HepG2 (cell line): ENCODE measurements around the gene ZNF79. TPM values are rescaled to one million over a fixed set of nuclear protein-coding genes. Genes with fewer than 3 reads are reported as not detected.
A peak's percentile ranks its signal among the peaks of the same experiment; 100 is the strongest.

Experiments
- AGO2 ChIP-seq: fragments of 200-400 bp; formaldehyde crosslinking; optimal IDR thresholded peaks from 2 replicates; pipeline ENCODE3; 2017; ENCODE audit warnings: mild to moderate bottlenecking, low read depth, low read length, moderate library complexity
- ARNT2 ChIP-seq: sonication (generic); formaldehyde crosslinking; IDR thresholded peaks from 2 replicates; pipeline ENCODE4 v1.8.0; 2022; ENCODE audit warnings: mild to moderate bottlenecking, low read depth, missing genetic modification reagents, moderate library complexity
- EP300 ChIP-seq, 3 experiments: sonication (generic) in 1 of 3; formaldehyde crosslinking in 1 of 3; IDR thresholded peaks; 2 replicates each; pipeline versions ENCODE4 v1.5.1 to v1.6.1; 2011 to 2020; ENCODE audit warnings: low read depth in 2 of 3, low read length in 2 of 3, borderline replicate concordance in 1 of 3, improper control_type of control experiment in 1 of 3, mild to moderate bottlenecking in 1 of 3, missing genetic modification reagents in 1 of 3, moderate library complexity in 1 of 3
- FOXK1 ChIP-seq: sonication (generic); formaldehyde crosslinking; IDR thresholded peaks from 2 replicates; pipeline ENCODE4 v1.4.0; 2020; ENCODE audit warnings: low read depth, missing genetic modification reagents, borderline replicate concordance
- GATA4 ChIP-seq: sonication (generic); IDR thresholded peaks from 2 replicates; pipeline ENCODE4 v1.6.1; 2016; ENCODE audit warnings: antibody characterized with exemption, low read depth, borderline replicate concordance
- ISL2 ChIP-seq: sonication (generic); formaldehyde crosslinking; IDR thresholded peaks from 2 replicates; pipeline ENCODE4 v1.5.0; 2020; ENCODE audit warnings: missing genetic modification reagents
- JDP2 ChIP-seq: sonication (generic); formaldehyde crosslinking; IDR thresholded peaks from 2 replicates; pipeline ENCODE4 v1.8.1; 2022; ENCODE audit warnings: missing genetic modification reagents, borderline replicate concordance
- NFYB ChIP-seq: sonication (generic); formaldehyde crosslinking; IDR thresholded peaks from 2 replicates; pipeline ENCODE4 v1.4.0; 2020; ENCODE audit warnings: missing genetic modification reagents
- ZNF20 ChIP-seq: sonication (generic); formaldehyde crosslinking; IDR thresholded peaks from 2 replicates; pipeline ENCODE4 v1.4.0; 2020; ENCODE audit warnings: mild to moderate bottlenecking, moderate library complexity, missing genetic modification reagents
- ZNF788 ChIP-seq: sonication (generic); formaldehyde crosslinking; IDR thresholded peaks from 2 replicates; pipeline ENCODE4 v1.5.0; 2020; ENCODE audit warnings: mild to moderate bottlenecking, missing genetic modification reagents, borderline replicate concordance
- ZNF850 ChIP-seq: sonication (generic); formaldehyde crosslinking; conservative IDR thresholded peaks from 2 replicates; pipeline ENCODE4 v1.9.0; 2021; ENCODE audit warnings: mild to moderate bottlenecking, missing genetic modification reagents
- polyA plus RNA-seq, 8 experiments: library from polyadenylated mRNA; depleted of rRNA in 3 of 8; stranded (reverse) in 7 of 8; unstranded in 1 of 8; fragments of >200 nt; fragmentation: Illumina TruSeq in 4 of 8; extraction: Trizol in 4 of 8; gene quantifications; 2 replicates each; pipeline versions ENCODE4 v1.2.1 to v1.2.3, GENCODE V29; 2011 to 2016; ENCODE audit warnings: low read depth in 4 of 8, missing spikeins in 1 of 8, mixed read lengths in 1 of 8; ENCODE audit not compliant: insufficient read depth in 1 of 8
- total RNA-seq, 5 experiments: library from RNA; depleted of rRNA; stranded (reverse); fragments of >200 nt; fragmentation: Illumina TruSeq; extraction: Trizol; gene quantifications; 2 replicates each; pipeline ENCODE4 v1.2.3, GENCODE V29; 2016; ENCODE audit warnings: low read depth in 1 of 5
- TF ChIP-seq, protein P1 (sequence below): sonication (generic); formaldehyde crosslinking; IDR thresholded peaks from 2 replicates; pipeline ENCODE4 v1.5.0; 2020; ENCODE audit warnings: mild to moderate bottlenecking, missing genetic modification reagents
- TF ChIP-seq, protein P2 (sequence below): sonication (generic); formaldehyde crosslinking; IDR thresholded peaks from 2 replicates; pipeline ENCODE4 v1.4.0; 2020; ENCODE audit warnings: missing genetic modification reagents
- TF ChIP-seq, protein P3 (sequence below), 2 experiments: sonication (generic) in 1 of 2; formaldehyde crosslinking in 1 of 2; IDR thresholded peaks; 2 replicates each; pipeline versions ENCODE4 v1.4.0 to v1.6.1; 2018 to 2020; ENCODE audit warnings: missing genetic modification reagents in 2 of 2, borderline replicate concordance in 1 of 2, low read depth in 1 of 2, mild to moderate bottlenecking in 1 of 2, missing biosample characterization in 1 of 2
- TF ChIP-seq, protein P4 (sequence below): sonication (generic); formaldehyde crosslinking; IDR thresholded peaks from 2 replicates; pipeline ENCODE4 v1.5.0; 2020; ENCODE audit warnings: mild to moderate bottlenecking, missing genetic modification reagents, borderline replicate concordance
- TF ChIP-seq, protein P5 (sequence below): sonication (generic); formaldehyde crosslinking; IDR thresholded peaks from 2 replicates; pipeline ENCODE4 v1.4.0; 2020; ENCODE audit warnings: low read depth, mild to moderate bottlenecking, missing genetic modification reagents
- TF ChIP-seq, protein P6 (sequence below): sonication (generic); formaldehyde crosslinking; IDR thresholded peaks from 2 replicates; pipeline ENCODE4 v1.4.0; 2020; ENCODE audit warnings: missing genetic modification reagents, low read depth, mild to moderate bottlenecking, borderline replicate concordance

Gene ZNF79
- total and polyA plus RNA-seq, 2 of the 13 experiments (the other 11 are each of a cell fraction or from before 2014, with no cell fraction given) = 3.7 to 8.1 TPM

DNA sequence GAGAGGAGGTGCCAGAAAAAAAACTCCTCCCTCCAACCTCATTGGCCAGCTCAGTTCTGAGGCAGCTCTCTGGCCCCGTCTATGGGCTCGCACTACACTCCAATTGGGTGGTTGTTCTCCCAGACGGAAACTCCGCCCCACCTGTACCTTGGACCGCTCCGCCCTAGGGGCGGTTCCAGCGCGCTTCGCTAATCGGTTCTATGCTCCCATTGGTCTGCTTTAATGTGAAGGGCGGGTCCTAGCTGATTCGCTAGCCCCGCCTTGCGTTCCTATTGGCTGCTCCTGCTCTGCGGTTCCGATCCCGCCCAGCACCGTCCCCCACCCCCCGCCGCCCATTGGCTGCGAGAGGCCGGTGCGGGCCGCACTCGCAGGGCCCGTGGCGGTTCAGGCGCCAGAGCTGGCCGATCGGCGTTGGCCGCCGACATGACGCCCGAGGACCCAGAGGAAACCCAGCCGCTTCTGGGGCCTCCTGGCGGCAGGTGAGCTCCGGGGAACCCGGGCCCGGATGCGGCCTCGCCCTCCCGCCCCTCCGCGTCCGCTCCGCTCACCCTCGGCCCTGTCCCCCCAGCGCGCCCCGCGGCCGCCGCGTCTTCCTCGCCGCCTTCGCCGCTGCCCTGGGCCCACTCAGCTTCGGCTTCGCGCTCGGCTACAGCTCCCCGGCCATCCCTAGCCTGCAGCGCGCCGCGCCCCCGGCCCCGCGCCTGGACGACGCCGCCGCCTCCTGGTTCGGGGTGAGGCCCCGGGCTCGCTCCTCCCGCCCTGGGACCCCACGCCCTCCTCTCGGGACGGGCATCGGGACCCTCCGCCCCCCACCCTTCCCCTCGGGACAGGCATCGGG, 27.2 kb upstream of the ZNF79 start, which contains the start of gene SLC2A8 (continued):
- TF ChIP-seq, protein P1, sequence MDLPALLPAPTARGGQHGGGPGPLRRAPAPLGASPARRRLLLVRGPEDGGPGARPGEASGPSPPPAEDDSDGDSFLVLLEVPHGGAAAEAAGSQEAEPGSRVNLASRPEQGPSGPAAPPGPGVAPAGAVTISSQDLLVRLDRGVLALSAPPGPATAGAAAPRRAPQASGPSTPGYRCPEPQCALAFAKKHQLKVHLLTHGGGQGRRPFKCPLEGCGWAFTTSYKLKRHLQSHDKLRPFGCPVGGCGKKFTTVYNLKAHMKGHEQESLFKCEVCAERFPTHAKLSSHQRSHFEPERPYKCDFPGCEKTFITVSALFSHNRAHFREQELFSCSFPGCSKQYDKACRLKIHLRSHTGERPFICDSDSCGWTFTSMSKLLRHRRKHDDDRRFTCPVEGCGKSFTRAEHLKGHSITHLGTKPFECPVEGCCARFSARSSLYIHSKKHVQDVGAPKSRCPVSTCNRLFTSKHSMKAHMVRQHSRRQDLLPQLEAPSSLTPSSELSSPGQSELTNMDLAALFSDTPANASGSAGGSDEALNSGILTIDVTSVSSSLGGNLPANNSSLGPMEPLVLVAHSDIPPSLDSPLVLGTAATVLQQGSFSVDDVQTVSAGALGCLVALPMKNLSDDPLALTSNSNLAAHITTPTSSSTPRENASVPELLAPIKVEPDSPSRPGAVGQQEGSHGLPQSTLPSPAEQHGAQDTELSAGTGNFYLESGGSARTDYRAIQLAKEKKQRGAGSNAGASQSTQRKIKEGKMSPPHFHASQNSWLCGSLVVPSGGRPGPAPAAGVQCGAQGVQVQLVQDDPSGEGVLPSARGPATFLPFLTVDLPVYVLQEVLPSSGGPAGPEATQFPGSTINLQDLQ (CRISPR knock-in tag) = no peak
- TF ChIP-seq, protein P2, sequence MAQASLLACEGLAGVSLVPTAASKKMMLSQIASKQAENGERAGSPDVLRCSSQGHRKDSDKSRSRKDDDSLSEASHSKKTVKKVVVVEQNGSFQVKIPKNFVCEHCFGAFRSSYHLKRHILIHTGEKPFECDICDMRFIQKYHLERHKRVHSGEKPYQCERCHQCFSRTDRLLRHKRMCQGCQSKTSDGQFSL = no peak
- TF ChIP-seq JDP2 (CRISPR knock-in tag) = no peak
- 0 out of 2 replicates have a peak, but pooled peaks have one; percentile 46 for TF ChIP-seq GATA4
- TF ChIP-seq ZNF788 (CRISPR knock-in tag) = no peak
- TF ChIP-seq, protein P3, sequence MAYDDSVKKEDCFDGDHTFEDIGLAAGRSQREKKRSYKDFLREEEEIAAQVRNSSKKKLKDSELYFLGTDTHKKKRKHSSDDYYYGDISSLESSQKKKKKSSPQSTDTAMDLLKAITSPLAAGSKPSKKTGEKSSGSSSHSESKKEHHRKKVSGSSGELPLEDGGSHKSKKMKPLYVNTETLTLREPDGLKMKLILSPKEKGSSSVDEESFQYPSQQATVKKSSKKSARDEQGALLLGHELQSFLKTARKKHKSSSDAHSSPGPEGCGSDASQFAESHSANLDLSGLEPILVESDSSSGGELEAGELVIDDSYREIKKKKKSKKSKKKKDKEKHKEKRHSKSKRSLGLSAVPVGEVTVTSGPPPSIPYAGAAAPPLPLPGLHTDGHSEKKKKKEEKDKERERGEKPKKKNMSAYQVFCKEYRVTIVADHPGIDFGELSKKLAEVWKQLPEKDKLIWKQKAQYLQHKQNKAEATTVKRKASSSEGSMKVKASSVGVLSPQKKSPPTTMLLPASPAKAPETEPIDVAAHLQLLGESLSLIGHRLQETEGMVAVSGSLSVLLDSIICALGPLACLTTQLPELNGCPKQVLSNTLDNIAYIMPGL (CRISPR knock-in tag; IDR thresholded peaks at IDR 0.05; ENCODE audit: borderline replicate concordance in 1 of 2, low read depth in 1 of 2) = no peak; a peak in 3 of 4 replicates
- no peak for TF ChIP-seq EP300 (IDR thresholded peaks at IDR 0.05; ENCODE audit: low read depth in 2 of 2, low read length in 2 of 2)
- TF ChIP-seq EP300 (CRISPR knock-in tag; IDR thresholded peaks at IDR 0.05; ENCODE audit: borderline replicate concordance) = no peak
- TF ChIP-seq ISL2 (CRISPR knock-in tag) = no peak
- TF ChIP-seq, protein P4, sequence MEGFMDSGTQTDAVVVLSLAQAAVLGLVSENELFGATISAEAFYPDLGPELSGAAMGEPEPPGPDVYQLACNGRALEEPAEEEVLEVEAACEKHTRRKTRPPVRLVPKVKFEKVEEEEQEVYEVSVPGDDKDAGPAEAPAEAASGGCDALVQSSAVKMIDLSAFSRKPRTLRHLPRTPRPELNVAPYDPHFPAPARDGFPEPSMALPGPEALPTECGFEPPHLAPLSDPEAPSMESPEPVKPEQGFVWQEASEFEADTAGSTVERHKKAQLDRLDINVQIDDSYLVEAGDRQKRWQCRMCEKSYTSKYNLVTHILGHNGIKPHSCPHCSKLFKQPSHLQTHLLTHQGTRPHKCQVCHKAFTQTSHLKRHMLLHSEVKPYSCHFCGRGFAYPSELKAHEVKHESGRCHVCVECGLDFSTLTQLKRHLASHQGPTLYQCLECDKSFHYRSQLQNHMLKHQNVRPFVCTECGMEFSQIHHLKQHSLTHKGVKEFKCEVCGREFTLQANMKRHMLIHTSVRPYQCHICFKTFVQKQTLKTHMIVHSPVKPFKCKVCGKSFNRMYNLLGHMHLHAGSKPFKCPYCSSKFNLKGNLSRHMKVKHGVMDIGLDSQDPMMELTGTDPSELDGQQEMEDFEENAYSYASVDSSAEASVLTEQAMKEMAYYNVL (CRISPR knock-in tag) = no peak
- peak; percentile 93 for TF ChIP-seq NFYB (CRISPR knock-in tag)
- TF ChIP-seq, protein P5, sequence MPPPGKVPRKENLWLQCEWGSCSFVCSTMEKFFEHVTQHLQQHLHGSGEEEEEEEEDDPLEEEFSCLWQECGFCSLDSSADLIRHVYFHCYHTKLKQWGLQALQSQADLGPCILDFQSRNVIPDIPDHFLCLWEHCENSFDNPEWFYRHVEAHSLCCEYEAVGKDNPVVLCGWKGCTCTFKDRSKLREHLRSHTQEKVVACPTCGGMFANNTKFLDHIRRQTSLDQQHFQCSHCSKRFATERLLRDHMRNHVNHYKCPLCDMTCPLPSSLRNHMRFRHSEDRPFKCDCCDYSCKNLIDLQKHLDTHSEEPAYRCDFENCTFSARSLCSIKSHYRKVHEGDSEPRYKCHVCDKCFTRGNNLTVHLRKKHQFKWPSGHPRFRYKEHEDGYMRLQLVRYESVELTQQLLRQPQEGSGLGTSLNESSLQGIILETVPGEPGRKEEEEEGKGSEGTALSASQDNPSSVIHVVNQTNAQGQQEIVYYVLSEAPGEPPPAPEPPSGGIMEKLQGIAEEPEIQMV (CRISPR knock-in tag) = peak; percentile 90; the same call in 1 of the 2 replicates
- TF ChIP-seq ZNF850 (CRISPR knock-in tag) = no peak
- no peak for TF ChIP-seq FOXK1 (CRISPR knock-in tag)
- no peak for TF ChIP-seq AGO2
- peak; percentile 63 for TF ChIP-seq ARNT2 (CRISPR knock-in tag)
- TF ChIP-seq, protein P6, sequence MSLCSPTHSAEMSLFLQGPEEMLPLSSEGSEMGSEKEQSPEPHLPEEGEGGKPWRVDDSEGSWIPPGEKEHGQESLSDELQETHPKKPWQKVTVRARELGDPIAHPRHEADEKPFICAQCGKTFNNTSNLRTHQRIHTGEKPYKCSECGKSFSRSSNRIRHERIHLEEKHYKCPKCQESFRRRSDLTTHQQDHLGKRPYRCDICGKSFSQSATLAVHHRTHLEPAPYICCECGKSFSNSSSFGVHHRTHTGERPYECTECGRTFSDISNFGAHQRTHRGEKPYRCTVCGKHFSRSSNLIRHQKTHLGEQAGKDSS (CRISPR knock-in tag) = peak; percentile 35; the same call in 1 of the 2 replicates
- TF ChIP-seq ZNF20 = no peak
